GM12878 (cell line): ENCODE data around the gene GLP1R. TPM values are rescaled to one million over a fixed set of nuclear protein-coding genes. Genes with fewer than 3 reads are reported as not detected.

Experiments
- ATAC-seq: fragments of 200-7000 bp; cut with Tn5 transposase; 3 replicates; pipeline ENCODE4 v1.9.1; 2020; ENCODE audit warnings: mild to moderate bottlenecking, moderate library complexity
- BruUV-seq: library from RNA; stranded (reverse); fragments of 400-500 nt; replicated peaks from 2 replicates; lab custom pipeline; 2021; lab: Mats Ljungman, UMichigan
- CTCF ChIA-PET: fragments of 300-600 bp; sonication (Branson Sonifier 250); formaldehyde crosslinking; extraction: SDS; loops from one replicate; lab custom pipeline; 2021; ENCODE audit warnings: inconsistent platforms; lab: Yijun Ruan, JAX
- POLR2A ChIA-PET: fragments of 350-600 bp; formaldehyde crosslinking; extraction: SDS; loops from one replicate; lab custom pipeline; 2021; ENCODE audit warnings: inconsistent platforms; lab: Charles Lee
- RAD21 ChIA-PET: fragments of 300-600 bp; sonication (Branson Sonifier 250); formaldehyde crosslinking; loops from one replicate; lab custom pipeline; 2023; ENCODE audit warnings: antibody characterized with exemption; ENCODE audit not compliant: unreplicated experiment; lab: Charles Lee
- SMC1A ChIA-PET: fragments of 300-600 bp; sonication (Branson Sonifier 250); formaldehyde crosslinking; loops from one replicate; lab custom pipeline; 2023; ENCODE audit not compliant: unreplicated experiment, uncharacterized antibody; lab: Charles Lee
- DNase-seq: peaks from one replicate; pipeline ENCODE4 v3.0.0-alpha.2; 2011; ENCODE audit warnings: low read depth, low spot score
- FAIRE-seq: peaks from 3 replicates; lab custom pipeline; 2011; peaks lifted over from hg19 to GRCh38; lab: Jason Lieb, UNC
- H2AFZ ChIP-seq: 2 replicates; pipeline ENCODE4 v1.6.0; 2011; ENCODE audit warnings: low read depth, low read length, control low read depth; ENCODE audit not compliant: control insufficient read depth
- H3K27ac ChIP-seq: 2 replicates; pipeline ENCODE4 v1.5.1; 2011; ENCODE audit warnings: control low read depth; ENCODE audit not compliant: control insufficient read depth, insufficient read depth
- H3K27me3 ChIP-seq, 2 experiments: replicated peaks in 1 of 2; 2 replicates each; pipeline versions ENCODE4 v1.6.0 to v1.6.1; 2011; ENCODE audit warnings: low read length in 1 of 2; ENCODE audit not compliant: control insufficient read depth in 2 of 2, insufficient read depth in 2 of 2
- H3K36me3 ChIP-seq, 2 experiments: 2 replicates each; pipeline ENCODE4 v1.5.1; 2011; ENCODE audit warnings: low read length in 1 of 2; ENCODE audit not compliant: control insufficient read depth in 2 of 2, insufficient read depth in 2 of 2
- H3K4me1 ChIP-seq: 2 replicates; pipeline ENCODE4 v1.6.1; 2011; ENCODE audit warnings: mild to moderate bottlenecking, low read length, moderate library complexity, mixed read lengths; ENCODE audit not compliant: control insufficient read depth, insufficient read depth
- H3K4me2 ChIP-seq: 2 replicates; pipeline ENCODE4 v1.6.0; 2011; ENCODE audit warnings: control low read depth; ENCODE audit not compliant: control insufficient read depth, insufficient read depth
- H3K4me3 ChIP-seq: fragments of 200-600 bp; sonication (generic); 2 replicates; pipeline ENCODE4 v1.5.1; 2016
- H3K79me2 ChIP-seq: 2 replicates; pipeline ENCODE4 v1.6.0; 2011; ENCODE audit warnings: low read length; ENCODE audit not compliant: control insufficient read depth, insufficient read depth
- H3K9ac ChIP-seq: 2 replicates; pipeline ENCODE4 v1.8.0; 2011; ENCODE audit warnings: low read length, control low read depth, mixed read lengths; ENCODE audit not compliant: control insufficient read depth, insufficient read depth
- H3K9me3 ChIP-seq: replicated peaks from 3 replicates; pipeline ENCODE4 v1.5.1; 2011; ENCODE audit warnings: mild to moderate bottlenecking, low read length; ENCODE audit not compliant: control insufficient read depth, insufficient read depth
- H4K20me1 ChIP-seq: 2 replicates; pipeline ENCODE4 v1.6.0; 2011; ENCODE audit not compliant: control insufficient read depth, insufficient read depth
- CBX3 ChIP-seq: fragments of 200-600 bp; sonication (generic); IDR thresholded peaks from 2 replicates; pipeline ENCODE4 v1.6.1; 2016; ENCODE audit warnings: low read depth, borderline replicate concordance
- CEBPZ ChIP-seq: fragments of 150-350 bp; IDR thresholded peaks from 2 replicates; pipeline ENCODE4 v1.6.1; 2016; ENCODE audit warnings: low read depth, low read length
- CREM ChIP-seq: IDR thresholded peaks from 2 replicates; pipeline ENCODE4 v1.6.1; 2014; ENCODE audit warnings: antibody characterized with exemption, low read depth
- GATAD2B ChIP-seq: fragments of 450-650 bp; conservative IDR thresholded peaks from 2 replicates; pipeline ENCODE4 v1.6.1; 2017; ENCODE audit warnings: low read depth, mild to moderate bottlenecking, moderate library complexity
- HCFC1 ChIP-seq: fragments of 150-350 bp; IDR thresholded peaks from 2 replicates; pipeline ENCODE4 v1.6.1; 2014; ENCODE audit warnings: low read length
- KLF5 ChIP-seq: fragments of 450-650 bp; IDR thresholded peaks from 2 replicates; pipeline ENCODE4 v1.6.1; 2014; ENCODE audit warnings: mild to moderate bottlenecking; ENCODE audit not compliant: partially characterized antibody
- MXI1 ChIP-seq: fragments of 150-350 bp; IDR thresholded peaks from 2 replicates; pipeline ENCODE4 v1.6.1; 2011; ENCODE audit warnings: low read depth, mild to moderate bottlenecking, inconsistent platforms, low read length, improper control_type of control experiment
- NR2C1 ChIP-seq: fragments of 450-650 bp; IDR thresholded peaks from 2 replicates; pipeline ENCODE4 v1.6.1; 2017; ENCODE audit warnings: antibody characterized with exemption, mild to moderate bottlenecking, moderate library complexity
- NRF1 ChIP-seq: conservative IDR thresholded peaks from 2 replicates; pipeline ENCODE4 v1.6.1; 2011; ENCODE audit warnings: mild to moderate bottlenecking, low read depth, low read length, improper control_type of control experiment
- POLR2A ChIP-seq: IDR thresholded peaks from 2 replicates; pipeline ENCODE4 v1.6.1; 2011; ENCODE audit warnings: low read depth, mild to moderate bottlenecking, low read length
- RCOR1 ChIP-seq: conservative IDR thresholded peaks from 2 replicates; pipeline ENCODE4 v1.6.1; 2012; ENCODE audit warnings: low read depth, low read length, improper control_type of control experiment
- RUNX3 ChIP-seq: IDR thresholded peaks from 2 replicates; pipeline ENCODE4 v1.6.1; 2012; ENCODE audit warnings: low read length, inconsistent platforms
- SMARCA5 ChIP-seq: fragments of 450-650 bp; IDR thresholded peaks from 2 replicates; pipeline ENCODE4 v1.6.1; 2017; ENCODE audit warnings: mild to moderate bottlenecking
- SPI1 ChIP-seq: IDR thresholded peaks from 2 replicates; pipeline ENCODE4 v1.6.1; 2011; ENCODE audit warnings: low read depth, mild to moderate bottlenecking, low read length, moderate library complexity, borderline replicate concordance; ENCODE audit not compliant: insufficient read depth
- ZBTB11 ChIP-seq: fragments of 450-650 bp; formaldehyde crosslinking; IDR thresholded peaks from 2 replicates; pipeline ENCODE4 v1.5.0; 2022; ENCODE audit warnings: mild to moderate bottlenecking, missing genetic modification characterization
- ZNF217 ChIP-seq: fragments of 450-650 bp; IDR thresholded peaks from 2 replicates; pipeline ENCODE4 v1.6.1; 2017; ENCODE audit warnings: antibody characterized with exemption, mild to moderate bottlenecking
- ZNF687 ChIP-seq: fragments of 450-650 bp; IDR thresholded peaks from 2 replicates; pipeline ENCODE4 v1.6.1; 2017; ENCODE audit warnings: mild to moderate bottlenecking, moderate library complexity
- in situ Hi-C: fragments of 300-500 bp; cut with MboI; formaldehyde crosslinking; loops from 9 replicates; pipeline ENCODE4 v1.14.3; 2018; ENCODE audit warnings: mixed read lengths
- intact Hi-C: fragments of 100-400 bp; cut with micrococcal nuclease; formaldehyde crosslinking; loops from one replicate; pipeline ENCODE4 v1.14.2; 2022; ENCODE audit not compliant: unreplicated experiment
- polyA plus RNA-seq, 11 experiments: library from polyadenylated mRNA; depleted of rRNA in 4 of 11; unstranded in 6 of 11; stranded (reverse) in 5 of 11; fragments of >200 nt; fragmentation: Nextera tagmentation in 4 of 11; fragmentation: Illumina TruSeq in 1 of 11; extraction: Ambion mirVana in 4 of 11; extraction: Trizol in 1 of 11; gene quantifications; 1 replicate in 1 of 11; 2 replicates in 10 of 11; pipeline versions ENCODE4 v1.2.1 to v1.2.3, GENCODE V29; 2011 to 2016; ENCODE audit warnings: inconsistent platforms in 2 of 11, missing spikeins in 2 of 11, low read depth in 1 of 11
- total RNA-seq, 4 experiments: library from RNA; depleted of rRNA in 3 of 4; stranded (reverse); fragments of >200 nt in 3 of 4; fragmentation: Illumina TruSeq in 1 of 4; extraction: Trizol in 1 of 4; gene quantifications; 2 replicates each; pipeline versions ENCODE4 v1.2.1 to v1.2.3, GENCODE V29; 2013 to 2021

The GLP1R gene
- total and polyA plus RNA-seq, 10 of the 15 experiments (the other 5 are each of a cell fraction or from before 2014, with no cell fraction given) = 0.01 TPM; not detected in 9

- CTCF ChIA-PET = no interaction called here
- ATAC-seq = no peak
- intact Hi-C loops = no loop called here
- TF ChIP-seq RCOR1 = no peak
- no peak for TF ChIP-seq ZBTB11 (CRISPR knock-in tag)
- TF ChIP-seq CBX3 = no peak
- TF ChIP-seq NRF1 = no peak
- TF ChIP-seq POLR2A = no peak
- no peak for TF ChIP-seq NR2C1
- no peak for TF ChIP-seq CEBPZ
- TF ChIP-seq GATAD2B = no peak
- TF ChIP-seq SMARCA5 = no peak
- TF ChIP-seq RUNX3 = no peak
- TF ChIP-seq ZNF217 = no peak
- TF ChIP-seq ZNF687 = no peak
- TF ChIP-seq KLF5 = no peak
- no peak for TF ChIP-seq HCFC1
- no peak for TF ChIP-seq MXI1
- no peak for TF ChIP-seq SPI1
- no peak for TF ChIP-seq CREM
Observed at GRCh38 chr6:39128832-39129231, 80.3 kb downstream of the GLP1R start.

More at GRCh38 chr6:39128832-39129231, 80.3 kb downstream of the GLP1R start:
- no peak overlapping the region for H2AFZ ChIP-seq
- H3K9me3 ChIP-seq = no peaks in the 10 kb centered on the region; the same call in 2 of the 3 replicates
- H3K36me3 ChIP-seq = no peaks in the 10 kb centered on the region
- no peak overlapping the region for H3K27ac ChIP-seq
- RAD21 ChIA-PET = no interaction called here
- H3K4me3 ChIP-seq = no peak overlapping the region
- H4K20me1 ChIP-seq = no peaks in the 10 kb centered on the region
- no peaks in the 10 kb centered on the region for H3K27me3 ChIP-seq
- POLR2A ChIA-PET = interaction anchor here (0.6 kb wide), 1 partner anchor 13 kb away, joined by 6 read pairs; no protein-coding TSS in a partner anchor
- no peaks in the 10 kb centered on the region for H3K4me1 ChIP-seq
- BruUV-seq = no TSS peak
- SMC1A ChIA-PET = no interaction called here
- in situ Hi-C loops = no loop called here
- no peaks in the 10 kb centered on the region for H3K79me2 ChIP-seq
- FAIRE-seq (no peak), DNase-seq (no peak)
- H3K4me2 ChIP-seq = no peak overlapping the region
- no peak overlapping the region for H3K9ac ChIP-seq
